K562 (cell line): Measurements from ENCODE around the gene CCDC78. TPM values are rescaled to one million over a fixed set of nuclear protein-coding genes. Genes with fewer than 3 reads are reported as not detected.

Experiments
- CBX8 ChIP-seq: fragments of 200-600 bp; sonication (generic); IDR thresholded peaks from 2 replicates; pipeline ENCODE4 v1.6.1; 2012; ENCODE audit warnings: borderline replicate concordance, mixed run types, low read depth, mild to moderate bottlenecking, moderate library complexity, mixed read lengths, low read length, control low read depth, inconsistent platforms; ENCODE audit not compliant: poor library complexity, severe bottlenecking; ENCODE audit errors: extremely low read depth
- CHAMP1 ChIP-seq: fragments of 450-650 bp; IDR thresholded peaks from 2 replicates; pipeline ENCODE4 v1.6.1; 2016; ENCODE audit warnings: mild to moderate bottlenecking
- DACH1 ChIP-seq: fragments of 450-650 bp; IDR thresholded peaks from 2 replicates; pipeline ENCODE4 v1.6.1; 2018; ENCODE audit not compliant: partially characterized antibody
- DIDO1 ChIP-seq: fragments of 450-650 bp; IDR thresholded peaks from 2 replicates; pipeline ENCODE4 v1.6.1; 2016; ENCODE audit warnings: low read depth, missing biosample characterization, missing genetic modification characterization
- FOXK1 ChIP-seq: sonication (generic); formaldehyde crosslinking; IDR thresholded peaks from 2 replicates; pipeline ENCODE4 v1.8.0; 2022; ENCODE audit warnings: missing genetic modification reagents, mild to moderate bottlenecking, borderline replicate concordance
- GTF2E2 ChIP-seq: fragments of 200-800 bp; sonication (Bioruptor generic); IDR thresholded peaks from 2 replicates; pipeline ENCODE4 v1.6.1; 2016; ENCODE audit warnings: missing genetic modification characterization, missing compliant biosample characterization
- MAFG ChIP-seq: fragments of 450-650 bp; conservative IDR thresholded peaks from 2 replicates; pipeline ENCODE4 v1.6.1; 2016; ENCODE audit warnings: missing genetic modification characterization, missing compliant biosample characterization
- NR0B1 ChIP-seq: fragments of 450-650 bp; IDR thresholded peaks from one replicate; pipeline ENCODE4 v1.6.1; 2018; ENCODE audit warnings: mild to moderate bottlenecking, moderate library complexity; ENCODE audit not compliant: partially characterized antibody
- PRDM10 ChIP-seq: fragments of 450-650 bp; IDR thresholded peaks from 2 replicates; pipeline ENCODE4 v1.6.1; 2018; ENCODE audit not compliant: partially characterized antibody
- SRF ChIP-seq, 2 experiments: fragments of 250-450, 450-650 bp in 1 of 2; sonication (Bioruptor Pico) in 1 of 2; sonication (generic) in 1 of 2; formaldehyde crosslinking; IDR thresholded peaks; 2 replicates each; pipeline versions ENCODE4 v1.5.0 to v1.5.1; 2020 to 2022; ENCODE audit warnings: mild to moderate bottlenecking in 1 of 2, missing genetic modification reagents in 1 of 2
- TOE1 ChIP-seq, 2 experiments: fragments of 450-650 bp in 1 of 2; sonication (generic) in 1 of 2; formaldehyde crosslinking in 1 of 2; IDR thresholded peaks; 2 replicates each; pipeline versions ENCODE4 v1.7.1 to v1.8.0; 2016 to 2022; ENCODE audit warnings: borderline replicate concordance in 2 of 2, mild to moderate bottlenecking in 2 of 2, antibody characterized with exemption in 1 of 2, inconsistent platforms in 1 of 2, low read depth in 1 of 2, missing genetic modification reagents in 1 of 2, moderate library complexity in 1 of 2
- XRCC3 ChIP-seq: fragments of 450-650 bp; IDR thresholded peaks from 2 replicates; pipeline ENCODE4 v1.6.1; 2017; ENCODE audit warnings: mild to moderate bottlenecking, moderate library complexity
- ZC3H11A ChIP-seq: IDR thresholded peaks from 2 replicates; pipeline ENCODE4 v1.6.1; 2012; ENCODE audit warnings: low read depth, low read length, improper control_type of control experiment
- ZMIZ1 ChIP-seq, 2 experiments: fragments of 150-350 bp in 1 of 2; IDR thresholded peaks; 2 replicates each; pipeline ENCODE4 v1.6.1; 2012 to 2016; ENCODE audit warnings: low read depth in 2 of 2, low read length in 2 of 2, mild to moderate bottlenecking in 1 of 2, moderate library complexity in 1 of 2
- ZNF717 ChIP-seq: fragments of 250-450 bp; sonication (Bioruptor Pico); IDR thresholded peaks from 2 replicates; pipeline ENCODE4 v1.5.0; 2021
- polyA plus RNA-seq, 8 experiments: library from polyadenylated mRNA; depleted of rRNA in 4 of 8; stranded (reverse) in 5 of 8; unstranded in 3 of 8; fragments of >200 nt; fragmentation: Nextera tagmentation in 2 of 8; fragmentation: Illumina TruSeq in 1 of 8; extraction: Ambion mirVana in 2 of 8; extraction: Trizol in 1 of 8; gene quantifications; 2 replicates each; pipeline versions ENCODE4 v1.2.1 to v1.2.3, GENCODE V29; 2011 to 2014; ENCODE audit warnings: inconsistent platforms in 1 of 8, missing spikeins in 1 of 8
- total RNA-seq, 7 experiments: library from RNA; depleted of rRNA in 6 of 7; stranded (reverse); fragments of >200 nt in 6 of 7; fragmentation: Illumina TruSeq in 2 of 7; extraction: Trizol in 2 of 7; gene quantifications; 2 replicates each; pipeline versions ENCODE4 v1.2.1 to v1.2.3, GENCODE V29; 2011 to 2021; ENCODE audit warnings: low replicate concordance in 1 of 7

CCDC78 gene
- total and polyA plus RNA-seq, 9 of the 15 experiments (the other 6 are each of a cell fraction or from before 2014, with no cell fraction given), result 0.24 to 17.7 (median 2.9) TPM

GRCh38 chr16:728131-728889 is 2.1 kb upstream of the CCDC78 start (continued):
- TF ChIP-seq ZMIZ1 (IDR thresholded peaks at IDR 0.05; ENCODE audit: low read depth in 2 of 2, low read length in 2 of 2), result no peak
- TF ChIP-seq XRCC3, result no peak
- TF ChIP-seq CHAMP1, result no peak
- TF ChIP-seq CBX8, result no peak
- TF ChIP-seq PRDM10, result peak; percentile 81
- no peak for TF ChIP-seq DIDO1 (tag)
- TF ChIP-seq ZC3H11A, result no peak
- no peak for TF ChIP-seq ZNF717 (CRISPR knock-in tag)
- TF ChIP-seq FOXK1, result no peak
- TF ChIP-seq MAFG (tag), result no peak
- no peak; a peak in 1 of 4 replicates for TF ChIP-seq SRF (CRISPR knock-in tag; IDR thresholded peaks at IDR 0.05)
- TF ChIP-seq NR0B1, result no peak
- no peak for TF ChIP-seq TOE1 (IDR thresholded peaks at IDR 0.05; ENCODE audit: borderline replicate concordance)
- TF ChIP-seq TOE1 (CRISPR knock-in tag; IDR thresholded peaks at IDR 0.05; ENCODE audit: borderline replicate concordance, low read depth), result no peak
- no peak for TF ChIP-seq GTF2E2 (tag)
- no peak for TF ChIP-seq DACH1
